Measurements from ENCODE around the gene TRIM39. TPM values are rescaled to one million over a fixed set of nuclear protein-coding genes. Genes with fewer than 3 reads are reported as not detected.

The TRIM39 gene
- polyA plus RNA-seq, 3 donors, result 3.5 to 16.3 (median 3.6) TPM

GRCh38 chr6:30355281-30355680 lies 28.6 kb downstream of the TRIM39 start:
- no peak overlapping the region for H2AFZ ChIP-seq (ENCODE audit: insufficient read depth, low read depth, low read length, poor library complexity, severe bottlenecking)
- no peaks in the 10 kb centered on the region for H3K9me3 ChIP-seq (replicated peaks in 1 of 2; ENCODE audit: control insufficient read depth in 1 of 2, insufficient read depth in 1 of 2, low read length in 2 of 2)
- Mint-ChIP-seq H3K4me3 (peak overlapping the region in 1 of 2 donors; percentile 51), H3K27me3 (ENCODE audit: low read depth in 3 of 3) (peaks cover 69 to 85% (median 70%) of the 10 kb centered on the region in 3 donors), H3K36me3 (peaks cover 0 to 4% of the 10 kb centered on the region in 2 donors), H3K9me3 (peaks cover 0 to 11% (median 2%) of the 10 kb centered on the region in 7 donors), H3K27ac (no peak overlapping the region), H3K4me1 (peaks cover 7% of the 10 kb centered on the region)
- H3K79me2 ChIP-seq (ENCODE audit: insufficient read depth, low read length), result no peaks in the 10 kb centered on the region
- intact Hi-C loops (cut with micrococcal nuclease), result loop anchor here (2.0 to 5.0 kb wide), 2 partner anchors 42 kb away; no protein-coding TSS in a partner anchor
- H3K4me2 ChIP-seq (replicated peaks; ENCODE audit: extremely low read depth, low read length, poor library complexity, severe bottlenecking), result no peak overlapping the region
- no peak overlapping the region for H3K9ac ChIP-seq (ENCODE audit: insufficient read depth, low read length, poor library complexity, severe bottlenecking)
- no peaks in the 10 kb centered on the region for H3K36me3 ChIP-seq (replicated peaks in 1 of 2; ENCODE audit: control insufficient read depth in 1 of 2, insufficient read depth in 2 of 2, low read length in 2 of 2)
- 91% methylated on average over 4 of the region's 4 CpGs for WGBS (ENCODE audit: insufficient coverage)
- H3K4me1 ChIP-seq (ENCODE audit: control insufficient read depth in 1 of 2, insufficient read depth in 2 of 2, low read length in 2 of 2), result peaks cover 7 to 8% of the 10 kb centered on the region in 2 donors
- H3K27ac ChIP-seq (ENCODE audit: low read depth in 1 of 2, low read length in 2 of 2), result no peak overlapping the region
- no peak for DNase-seq
- no peaks in the 10 kb centered on the region for H4K20me1 ChIP-seq (ENCODE audit: insufficient read depth, low read length)
- TF ChIP-seq CTCF (IDR thresholded peaks at IDR 0.05), result no peak
- H3K4me3 ChIP-seq (replicated peaks in 1 of 3; ENCODE audit: low read depth in 2 of 3, low read length in 3 of 3), result no peak overlapping the region
- H3K27me3 ChIP-seq (ENCODE audit: control insufficient read depth in 2 of 2, insufficient read depth in 2 of 2, low read length in 2 of 2), result peaks cover 70 to 74% of the 10 kb centered on the region in 2 donors

GRCh38 chr6:30356536-30356935 lies 29.8 kb downstream of the TRIM39 start:
- no peak for DNase-seq
- Histone ChIP-seq H3K9me3 (replicated peaks in 1 of 2; ENCODE audit: control insufficient read depth in 1 of 2, insufficient read depth in 1 of 2, low read length in 2 of 2) (no peaks in the 10 kb centered on the region), H4K20me1 (ENCODE audit: insufficient read depth, low read length) (no peaks in the 10 kb centered on the region), H3K27ac (ENCODE audit: low read depth in 1 of 2, low read length in 2 of 2) (no peak overlapping the region), H3K4me1 (ENCODE audit: control insufficient read depth in 1 of 2, insufficient read depth in 2 of 2, low read length in 2 of 2) (peaks cover 7 to 8% of the 10 kb centered on the region in 2 donors), H3K4me2 (replicated peaks; ENCODE audit: extremely low read depth, low read length, poor library complexity, severe bottlenecking) (no peak overlapping the region), H2AFZ (ENCODE audit: insufficient read depth, low read depth, low read length, poor library complexity, severe bottlenecking) (no peak overlapping the region), H3K36me3 (replicated peaks in 1 of 2; ENCODE audit: control insufficient read depth in 1 of 2, insufficient read depth in 2 of 2, low read length in 2 of 2) (no peaks in the 10 kb centered on the region), H3K4me3 (replicated peaks in 1 of 3; ENCODE audit: low read depth in 2 of 3, low read length in 3 of 3) (no peak overlapping the region), H3K9ac (ENCODE audit: insufficient read depth, low read length, poor library complexity, severe bottlenecking) (no peak overlapping the region), H3K79me2 (ENCODE audit: insufficient read depth, low read length) (no peaks in the 10 kb centered on the region), H3K27me3 (ENCODE audit: control insufficient read depth in 2 of 2, insufficient read depth in 2 of 2, low read length in 2 of 2) (peaks cover 75 to 84% of the 10 kb centered on the region in 2 donors)
- peaks cover 0 to 11% (median 2%) of the 10 kb centered on the region in 7 donors for H3K9me3 Mint-ChIP-seq
- intact Hi-C loops (cut with micrococcal nuclease), result loop anchor here in 1 of 2 donors (5.0 kb wide), 1 partner anchor 41 kb away; no protein-coding TSS in a partner anchor
- WGBS (ENCODE audit: insufficient coverage), result 78% methylated on average over 1 of the region's 1 CpG
- H3K4me1 Mint-ChIP-seq, result peaks cover 7% of the 10 kb centered on the region
- no peak overlapping the region for H3K27ac Mint-ChIP-seq
- no peak for TF ChIP-seq CTCF (IDR thresholded peaks at IDR 0.05)
- H3K4me3 Mint-ChIP-seq, result peak overlapping the region in 1 of 2 donors; percentile 35
- peaks cover 71 to 90% (median 74%) of the 10 kb centered on the region in 3 donors for H3K27me3 Mint-ChIP-seq (ENCODE audit: low read depth in 3 of 3)
- peaks cover 0 to 4% of the 10 kb centered on the region in 2 donors for H3K36me3 Mint-ChIP-seq
